HUES64 (cell line): Measurements from ENCODE around the gene STT3B.

Experiments
- H3K27ac ChIP-seq: 2 replicates; pipeline ENCODE4 v1.7.0; 2013; ENCODE audit warnings: low read depth, low read length, inconsistent platforms
- H3K27me3 ChIP-seq: 2 replicates; pipeline ENCODE4 v1.6.1; 2013; ENCODE audit warnings: mild to moderate bottlenecking, low read length; ENCODE audit not compliant: insufficient read depth
- H3K36me3 ChIP-seq: 2 replicates; pipeline ENCODE4 v1.6.1; 2013; ENCODE audit warnings: mild to moderate bottlenecking, low read length; ENCODE audit not compliant: insufficient read depth
- H3K4me1 ChIP-seq: 2 replicates; pipeline ENCODE4 v1.6.1; 2013; ENCODE audit warnings: mild to moderate bottlenecking, low read length, moderate library complexity; ENCODE audit not compliant: insufficient read depth
- H3K4me3 ChIP-seq: 2 replicates; pipeline ENCODE4 v1.5.1; 2013; ENCODE audit warnings: mild to moderate bottlenecking, low read length, moderate library complexity
- H3K9ac ChIP-seq: 2 replicates; pipeline ENCODE4 v1.6.1; 2013; ENCODE audit warnings: mild to moderate bottlenecking, low read depth, low read length
- H3K9me3 ChIP-seq: 2 replicates; pipeline ENCODE4 v1.6.1; 2013; ENCODE audit warnings: low read depth, low read length; ENCODE audit not compliant: insufficient read depth
- WGBS: fragments of 150-250, 120-280 bp; methylation state at CpG from one replicate; pipeline ENCODE4 v1.1.7; 2013; ENCODE audit warnings: missing lambda C conversion rate; 5-methylcytosine and 5-hydroxymethylcytosine counted together

STT3B gene

GRCh38 chr3:31573036-31573779, 40.5 kb downstream of the STT3B start:
- peaks cover 12% of the 10 kb centered on the region for H3K36me3 ChIP-seq
- no peak overlapping the region for H3K27ac ChIP-seq
- H3K9ac ChIP-seq = no peak overlapping the region

DNA sequence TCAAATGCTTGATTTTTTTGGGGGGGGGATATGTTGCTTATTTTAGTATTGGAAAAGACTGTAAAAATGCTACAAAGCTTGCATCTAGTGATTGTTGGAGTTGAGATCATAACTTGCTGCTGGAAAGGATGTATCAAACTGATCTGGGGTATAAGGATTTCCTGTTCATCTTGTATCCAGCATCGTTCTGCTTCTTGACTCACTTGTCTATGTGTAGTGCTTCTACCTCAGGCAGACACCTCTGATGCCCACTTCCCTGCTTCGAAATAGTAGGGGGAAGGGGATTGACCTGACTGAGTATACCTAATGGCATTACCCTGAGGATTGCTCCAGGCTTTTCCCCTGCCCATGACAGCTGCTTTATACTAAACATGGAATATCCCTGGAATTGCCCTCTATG, 42.7 kb downstream of the STT3B start:
- peaks cover 23% of the 10 kb centered on the region for H3K36me3 ChIP-seq
- H3K27me3 ChIP-seq = no peaks in the 10 kb centered on the region
- 92% methylated on average over 2 of the region's 2 CpGs for WGBS
- H3K9me3 ChIP-seq = no peaks in the 10 kb centered on the region
- H3K9ac ChIP-seq = no peak overlapping the region
- no peak overlapping the region for H3K4me3 ChIP-seq
- H3K4me1 ChIP-seq = peaks cover 21% of the 10 kb centered on the region
- no peak overlapping the region for H3K27ac ChIP-seq

More at GRCh38 chr3:31573036-31573779, 40.5 kb downstream of the STT3B start:
- H3K4me3 ChIP-seq = no peak overlapping the region
- WGBS = 70% methylated on average over 3 of the region's 3 CpGs
- H3K27me3 ChIP-seq = no peaks in the 10 kb centered on the region
- no peaks in the 10 kb centered on the region for H3K9me3 ChIP-seq
- H3K4me1 ChIP-seq = peaks cover 30% of the 10 kb centered on the region

DNA sequence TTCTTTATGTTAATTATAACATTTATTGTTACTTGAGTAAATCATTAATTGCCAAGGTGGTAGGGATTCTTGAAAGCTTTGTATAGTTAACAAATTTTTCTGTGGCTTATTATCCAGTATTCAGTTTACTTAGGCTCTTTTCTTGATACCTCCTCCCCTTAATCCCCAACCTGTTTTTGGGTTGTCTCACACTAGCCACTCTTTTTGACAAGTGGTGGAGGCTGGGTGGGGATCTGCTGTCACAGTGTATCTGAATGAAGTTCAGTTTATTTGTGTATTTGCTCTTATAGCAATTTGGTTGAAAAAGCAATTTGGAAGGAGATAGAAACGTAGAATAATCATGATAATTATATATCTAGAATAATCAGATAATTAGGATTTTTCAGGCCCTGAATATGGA, 43.8 kb downstream of the STT3B start:
- H3K9me3 ChIP-seq = no peaks in the 10 kb centered on the region
- no CpG with 5 or more reads among the region's 1 CpG for WGBS
- H3K36me3 ChIP-seq = peaks cover 32% of the 10 kb centered on the region
- peaks cover 21% of the 10 kb centered on the region for H3K4me1 ChIP-seq
- no peaks in the 10 kb centered on the region for H3K27me3 ChIP-seq
- no peak overlapping the region for H3K9ac ChIP-seq
- no peak overlapping the region for H3K27ac ChIP-seq
- no peak overlapping the region for H3K4me3 ChIP-seq

DNA sequence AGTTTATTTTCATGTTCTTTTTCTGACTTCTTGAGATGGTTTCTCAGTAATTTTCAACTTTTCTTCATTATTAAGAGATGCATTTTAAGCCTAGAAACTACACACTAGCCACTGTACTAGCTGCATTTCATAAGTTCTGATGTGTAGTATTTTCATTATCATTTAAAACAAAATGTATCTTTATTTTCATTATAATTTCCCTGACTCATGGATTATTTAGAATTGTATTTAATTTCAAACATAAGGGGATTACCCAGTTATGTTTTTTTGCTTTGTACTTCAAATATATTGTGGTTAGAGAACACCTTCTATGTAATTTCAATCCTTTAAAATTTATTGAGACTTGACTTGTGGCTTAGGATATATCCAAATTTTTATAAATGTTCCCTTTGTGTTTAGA, 44.5 kb downstream of the STT3B start:
- Histone ChIP-seq H3K4me1 (peaks cover 21% of the 10 kb centered on the region), H3K9ac (no peak overlapping the region), H3K36me3 (peaks cover 37% of the 10 kb centered on the region), H3K9me3 (no peaks in the 10 kb centered on the region), H3K27ac (no peak overlapping the region), H3K4me3 (no peak overlapping the region), H3K27me3 (no peaks in the 10 kb centered on the region)

- no peak overlapping the region for H3K27ac ChIP-seq
- WGBS = 99% methylated on average over 4 of the region's 7 CpGs
Observed at GRCh38 chr3:31579828-31580227, 47.1 kb downstream of the STT3B start.

DNA sequence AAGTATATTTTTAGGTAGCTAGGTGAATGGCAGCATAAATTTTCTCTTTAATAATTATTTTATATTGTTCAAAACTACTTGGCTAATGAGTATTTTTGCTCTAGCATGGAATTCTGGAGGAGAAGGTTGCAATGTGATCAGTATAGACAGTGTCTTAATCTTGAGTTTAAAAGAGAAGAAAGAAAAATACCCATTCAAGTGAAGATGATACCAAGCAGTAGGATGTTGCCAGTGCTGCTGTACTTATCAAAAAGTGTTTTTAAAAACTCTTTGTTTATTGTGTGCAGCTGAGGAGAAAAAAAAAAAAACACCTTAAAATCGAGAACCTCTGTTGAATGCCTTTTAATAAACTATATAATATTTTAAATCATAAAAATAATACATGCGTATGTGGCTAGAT, 47.9 kb downstream of the STT3B start:
- Histone ChIP-seq H3K36me3 (peaks cover 55% of the 10 kb centered on the region), H3K4me3 (no peak overlapping the region), H3K27ac (no peak overlapping the region), H3K9ac (no peak overlapping the region), H3K27me3 (no peaks in the 10 kb centered on the region), H3K9me3 (no peaks in the 10 kb centered on the region), H3K4me1 (peaks cover under 1% of the 10 kb centered on the region; the same call in 1 of the 2 replicates)
- 100% methylated on average over 1 of the region's 2 CpGs for WGBS

More at GRCh38 chr3:31579828-31580227, 47.1 kb downstream of the STT3B start:
- Histone ChIP-seq H3K27me3 (no peaks in the 10 kb centered on the region), H3K36me3 (peaks cover 54% of the 10 kb centered on the region), H3K4me3 (no peak overlapping the region), H3K9ac (no peak overlapping the region), H3K9me3 (no peaks in the 10 kb centered on the region), H3K4me1 (peaks cover 8% of the 10 kb centered on the region)

GRCh38 chr3:31581660-31582059, 48.9 kb downstream of the STT3B start:
- no peak overlapping the region for H3K9ac ChIP-seq
- H3K36me3 ChIP-seq = peaks cover 57% of the 10 kb centered on the region
- H3K4me1 ChIP-seq = no peaks in the 10 kb centered on the region; the same call in 1 of the 2 replicates
- no peak overlapping the region for H3K27ac ChIP-seq
- no peaks in the 10 kb centered on the region for H3K9me3 ChIP-seq
- 97% methylated on average over 2 of the region's 2 CpGs for WGBS
- no peak overlapping the region for H3K4me3 ChIP-seq
- no peaks in the 10 kb centered on the region for H3K27me3 ChIP-seq

GRCh38 chr3:31589228-31589627, 56.5 kb downstream of the STT3B start:
- no peak overlapping the region for H3K9ac ChIP-seq
- 96% methylated on average over 2 of the region's 2 CpGs for WGBS
- H3K9me3 ChIP-seq = peaks cover 26% of the 10 kb centered on the region; the same call in 1 of the 2 replicates
- H3K27ac ChIP-seq = no peak overlapping the region
- no peak overlapping the region for H3K4me3 ChIP-seq
- no peaks in the 10 kb centered on the region for H3K27me3 ChIP-seq
- no peaks in the 10 kb centered on the region for H3K4me1 ChIP-seq
- peaks cover 45% of the 10 kb centered on the region for H3K36me3 ChIP-seq

GRCh38 chr3:31590650-31591049, 57.9 kb downstream of the STT3B start:
- Histone ChIP-seq H3K4me3 (no peak overlapping the region), H3K4me1 (no peaks in the 10 kb centered on the region), H3K27me3 (no peaks in the 10 kb centered on the region), H3K9me3 (peaks cover 26% of the 10 kb centered on the region; the same call in 1 of the 2 replicates), H3K9ac (no peak overlapping the region), H3K36me3 (peaks cover 53% of the 10 kb centered on the region), H3K27ac (no peak overlapping the region)
- WGBS = no CpG with 5 or more reads among the region's 1 CpG

DNA sequence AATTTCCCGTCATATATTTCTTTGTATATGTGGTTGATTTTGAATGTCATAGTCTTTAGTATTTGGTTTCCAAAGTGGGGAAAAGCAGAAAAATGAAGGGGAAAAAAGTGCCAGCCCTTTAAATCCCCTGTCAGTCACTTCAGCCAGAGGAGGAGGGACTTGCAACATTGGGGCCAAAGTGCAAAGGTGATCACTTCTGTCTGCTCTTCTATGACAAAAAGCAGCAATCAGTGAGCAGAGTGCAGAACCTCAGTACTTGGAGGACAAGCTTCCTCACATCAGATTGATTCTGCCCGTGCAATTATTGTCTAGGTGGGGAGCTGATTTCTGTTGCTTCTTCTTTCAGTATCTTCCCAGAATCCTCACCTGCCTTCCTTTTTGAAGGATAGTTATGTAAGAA, 60.0 kb downstream of the STT3B start:
- H3K36me3 ChIP-seq = peaks cover 43% of the 10 kb centered on the region
- H3K27me3 ChIP-seq = no peaks in the 10 kb centered on the region
- no peaks in the 10 kb centered on the region for H3K4me1 ChIP-seq
- peaks cover 21% of the 10 kb centered on the region; the same call in 1 of the 2 replicates for H3K9me3 ChIP-seq
- H3K4me3 ChIP-seq = no peak overlapping the region
- 100% methylated on average over 2 of the region's 2 CpGs for WGBS
- no peak overlapping the region for H3K27ac ChIP-seq
- H3K9ac ChIP-seq = no peak overlapping the region

GRCh38 chr3:31596176-31596575, 63.5 kb downstream of the STT3B start:
- no peak overlapping the region for H3K27ac ChIP-seq
- no peak overlapping the region for H3K4me3 ChIP-seq
- peaks cover 35% of the 10 kb centered on the region for H3K36me3 ChIP-seq
- H3K4me1 ChIP-seq = no peaks in the 10 kb centered on the region
- no peak overlapping the region for H3K9ac ChIP-seq
- no peaks in the 10 kb centered on the region for H3K27me3 ChIP-seq
- no peaks in the 10 kb centered on the region for H3K9me3 ChIP-seq
- 88% methylated on average over 1 of the region's 1 CpG for WGBS
